LNCaP clone FGC (cell line): ENCODE measurements around the gene MLYCD.

ENCODE experiments used
- DNase-seq: peaks from one replicate; pipeline ENCODE4 v3.0.0-alpha.2; 2011; ENCODE audit warnings: low read depth
- H3K4me3 ChIP-seq: 2 replicates; pipeline ENCODE4 v1.5.1; 2011; ENCODE audit warnings: mild to moderate bottlenecking, low read depth, low read length, control low read depth
- CTCF ChIP-seq: IDR thresholded peaks from 2 replicates; pipeline ENCODE4 v1.5.1; 2012; ENCODE audit warnings: mild to moderate bottlenecking; ENCODE audit not compliant: control insufficient read depth, insufficient read depth; ENCODE audit errors: extremely low read depth

MLYCD gene

DNA sequence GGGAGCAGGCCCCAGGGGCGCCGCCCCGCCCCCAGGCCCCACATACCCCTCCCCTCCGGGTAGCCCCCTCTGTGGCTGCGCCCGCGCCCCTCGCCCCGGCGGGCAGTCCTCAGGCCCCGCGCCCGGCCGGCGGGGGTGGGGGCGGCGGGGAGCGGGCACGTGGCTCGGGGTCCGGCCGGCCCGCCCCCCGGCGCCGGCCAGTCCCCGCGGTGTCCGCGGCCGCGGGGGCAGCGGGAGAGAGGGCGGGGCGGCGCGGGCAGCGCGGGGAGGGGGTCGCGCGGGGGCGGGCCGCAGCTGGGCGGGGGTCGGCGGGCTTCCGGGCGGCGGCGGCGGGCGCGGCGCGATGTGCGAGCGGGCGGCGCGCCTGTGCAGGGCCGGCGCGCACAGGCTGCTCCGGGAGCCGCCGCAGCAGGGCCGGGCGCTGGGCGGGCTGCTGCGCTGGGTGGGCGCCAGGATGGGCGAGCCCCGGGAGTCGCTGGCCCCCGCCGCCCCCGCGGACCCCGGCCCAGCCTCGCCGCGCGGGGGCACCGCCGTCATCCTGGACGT is 69.5 kb downstream of the MLYCD start:
- H3K4me3 ChIP-seq, result peak overlapping the region; percentile 23; the same call in 1 of the 2 replicates
- no peak for TF ChIP-seq CTCF
- no peak for DNase-seq

DNA sequence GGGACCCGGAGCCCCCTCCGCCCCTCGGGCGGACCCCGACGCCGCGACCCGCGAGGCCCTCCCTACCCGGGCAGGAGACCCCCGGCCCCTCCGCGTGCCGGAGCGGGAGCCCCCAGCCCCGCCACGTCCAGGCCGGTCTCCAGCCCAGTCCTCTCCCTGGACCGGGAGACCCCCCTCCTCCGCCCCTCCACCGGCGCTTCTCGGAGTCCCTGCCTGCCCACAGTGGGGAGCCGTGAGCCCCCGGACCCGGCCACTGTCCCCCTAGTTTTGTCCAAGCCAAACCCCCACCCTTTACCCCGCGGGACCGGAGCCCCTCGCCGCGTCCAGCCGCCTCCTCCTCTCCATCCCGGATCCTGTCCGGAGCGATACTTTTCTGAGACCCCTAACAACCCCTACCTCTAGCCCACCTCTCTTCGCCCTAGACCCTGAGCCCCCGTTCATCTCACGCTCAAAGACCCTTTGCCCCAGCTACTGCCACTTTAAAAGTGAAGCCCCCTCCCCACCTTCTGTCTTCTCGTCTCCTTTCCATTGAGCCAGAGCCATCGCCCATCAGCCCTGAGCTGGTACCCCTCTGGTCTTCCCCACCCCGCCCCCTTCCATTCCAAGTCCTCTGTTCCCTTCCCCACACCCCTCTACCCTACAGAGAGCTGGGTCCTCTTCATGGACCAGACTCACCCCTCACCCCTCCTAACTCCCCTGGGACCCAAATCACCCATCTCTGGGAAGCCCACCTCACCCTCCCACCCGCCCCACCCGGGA is 70.2 kb downstream of the MLYCD start:
- no peak for DNase-seq
- H3K4me3 ChIP-seq, result no peak overlapping the region
- TF ChIP-seq CTCF, result no peak

- no peak for TF ChIP-seq CTCF
- no peak overlapping the region for H3K4me3 ChIP-seq
- DNase-seq, result no peak
Observed at GRCh38 chr16:83969771-83970429, 71.0 kb downstream of the MLYCD start.

- H3K4me3 ChIP-seq, result no peak overlapping the region
- DNase-seq, result no peak
- no peak for TF ChIP-seq CTCF
Observed at GRCh38 chr16:83970430-83970815, 71.5 kb downstream of the MLYCD start.

GRCh38 chr16:83971165-83972130 is 72.5 kb downstream of the MLYCD start:
- TF ChIP-seq CTCF, result no peak
- H3K4me3 ChIP-seq, result no peak overlapping the region
- DNase-seq, result no peak

GRCh38 chr16:83972256-83973008 is 73.5 kb downstream of the MLYCD start:
- no peak overlapping the region for H3K4me3 ChIP-seq
- TF ChIP-seq CTCF, result no peak
- no peak for DNase-seq
